HG02840 (cell line): Measurements from ENCODE around the gene CENPM.

Experiments used
- ATAC-seq: cut with Tn5 transposase; IDR thresholded peaks from one replicate; pipeline ENCODE4 v1.9.1; 2021; ENCODE audit warnings: mild to moderate bottlenecking, moderate library complexity, moderate number of reproducible peaks; ENCODE audit not compliant: unreplicated experiment, low FRiP score

CENPM gene

DNA sequence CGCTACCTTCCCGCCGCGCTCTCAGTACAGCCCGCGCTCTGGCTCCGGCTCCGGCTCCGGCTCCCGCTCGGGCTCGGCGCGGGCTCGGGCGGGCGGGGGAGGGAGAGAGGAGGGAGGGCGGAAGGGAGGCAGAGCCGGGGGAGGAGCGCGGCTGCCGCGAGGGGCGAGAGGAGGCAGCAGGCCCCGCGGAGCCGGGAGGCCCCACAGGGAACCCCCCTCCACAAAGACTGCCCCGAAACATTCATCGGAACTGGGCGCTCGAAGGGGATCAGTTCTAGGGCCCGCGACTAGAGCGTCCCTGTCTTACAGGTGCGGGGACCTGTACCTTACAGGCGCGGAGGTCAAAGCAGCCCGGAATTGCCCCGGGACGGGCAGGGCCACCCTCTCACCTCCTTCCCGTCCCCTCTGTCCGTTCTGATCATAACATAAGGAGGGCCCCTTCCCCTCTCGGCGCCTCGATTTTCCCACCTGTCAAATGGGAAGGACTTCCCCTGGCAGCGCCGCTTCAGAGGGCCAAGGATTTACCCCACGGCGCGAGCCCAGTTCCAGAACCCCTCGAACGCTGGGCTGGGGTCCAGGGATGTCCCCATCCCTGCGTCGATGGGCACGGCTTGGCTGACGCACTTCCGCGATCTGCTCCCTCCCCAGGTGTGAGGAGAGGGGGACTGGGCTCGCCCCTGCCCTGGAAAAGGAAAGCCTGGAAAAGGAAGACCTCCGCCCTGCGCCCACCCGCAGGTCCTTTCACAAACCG, 31.7 kb downstream of the CENPM start, which contains the start of gene SHISA8:
SHISA8 (minus strand) TSS at position 40 of the 751 bp plus-strand sequence. CDS start 407 bp downstream, outside the sequence.
- no peak for ATAC-seq

DNA sequence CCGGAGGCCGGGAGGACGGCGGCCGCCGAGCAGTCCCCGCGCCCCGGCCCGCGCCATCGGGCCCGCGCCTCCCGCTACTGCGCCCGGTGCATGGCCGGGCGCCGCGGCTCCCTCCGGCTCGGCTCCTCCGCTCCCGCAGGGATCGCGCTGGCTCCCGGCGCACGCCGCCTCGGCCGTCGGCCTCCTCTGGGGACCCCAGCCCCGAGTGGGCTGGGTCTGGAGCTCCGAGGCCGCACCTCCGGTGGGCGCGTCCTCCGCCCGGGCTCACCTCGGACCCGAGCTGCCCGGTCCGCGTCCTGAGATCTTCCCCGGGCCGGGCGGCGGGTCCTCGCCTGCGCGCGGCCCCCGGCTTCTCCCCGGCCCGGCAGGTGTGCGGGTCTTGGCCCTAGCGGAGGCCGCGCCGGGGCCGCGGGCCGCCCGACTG, 32.3 kb downstream of the CENPM start:
- no peak for ATAC-seq

DNA sequence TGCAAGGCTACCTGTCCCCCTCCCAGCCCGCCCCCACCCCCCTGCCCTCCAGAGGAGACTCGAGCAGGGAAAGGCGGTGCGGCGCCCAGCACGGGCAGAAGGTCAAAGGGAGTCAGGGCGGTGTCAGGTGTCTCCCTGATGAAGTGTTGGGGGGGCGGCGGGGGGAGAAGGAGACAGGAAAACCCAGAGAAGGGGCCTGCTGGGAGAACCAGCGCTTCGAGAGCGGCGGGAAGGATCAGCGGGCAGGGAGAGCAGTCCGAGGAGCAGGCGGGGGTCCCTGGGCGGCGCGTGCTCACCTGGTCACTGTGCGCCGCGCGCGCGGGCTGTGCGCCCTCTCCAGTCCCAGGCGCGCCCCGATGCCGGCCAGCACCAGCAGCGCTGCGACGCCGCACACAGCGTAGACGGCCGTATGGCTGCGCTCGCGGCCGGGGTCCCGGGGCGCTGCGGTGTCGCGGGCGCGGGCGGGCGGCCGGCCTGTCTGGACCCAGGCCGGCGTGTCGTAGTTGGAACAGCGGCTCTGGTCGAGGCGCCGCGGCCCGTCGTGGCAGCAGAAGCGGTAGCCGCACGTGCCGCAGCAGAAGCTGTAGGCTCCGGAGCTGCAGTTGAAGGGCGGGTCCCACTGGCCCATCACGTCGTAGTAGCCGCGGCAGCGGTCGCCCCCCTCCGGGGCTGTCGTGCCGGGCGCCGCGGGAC, 33.0 kb downstream of the CENPM start:
- ATAC-seq, result no peak

DNA sequence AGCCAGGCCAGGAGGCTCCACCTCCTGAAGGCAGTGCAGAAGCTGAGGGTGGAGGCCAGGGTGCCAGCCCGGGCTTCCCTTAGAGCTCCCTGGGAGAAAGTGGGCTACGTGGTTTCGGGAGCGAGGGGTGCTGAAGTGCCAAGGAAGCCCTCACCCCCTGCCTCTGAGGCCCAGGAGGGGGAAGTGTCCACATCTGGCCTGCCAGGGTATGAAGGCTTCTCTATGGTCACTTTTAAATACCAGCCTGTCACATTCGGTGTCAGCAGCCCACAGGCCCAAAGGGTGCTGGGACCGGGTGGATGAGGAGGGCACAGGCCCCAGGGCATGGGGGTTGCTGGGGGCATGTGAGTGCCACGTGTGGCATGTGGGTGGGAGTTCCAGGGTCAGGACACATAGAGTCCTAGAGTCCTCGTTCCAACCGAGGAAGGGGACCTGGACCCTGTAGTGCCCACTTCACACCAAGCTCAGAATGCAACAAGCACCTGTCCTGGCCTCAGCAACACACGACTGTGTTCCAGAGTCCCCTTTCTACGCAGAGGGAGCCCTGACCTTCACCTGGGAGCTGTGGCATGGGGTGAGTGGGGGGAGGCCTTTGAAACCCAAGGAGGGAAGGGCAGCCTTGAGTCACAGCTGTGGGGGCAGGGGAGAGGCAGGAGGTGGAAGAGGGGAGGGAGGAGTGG, 33.8 kb downstream of the CENPM start:
- no peak for ATAC-seq

DNA sequence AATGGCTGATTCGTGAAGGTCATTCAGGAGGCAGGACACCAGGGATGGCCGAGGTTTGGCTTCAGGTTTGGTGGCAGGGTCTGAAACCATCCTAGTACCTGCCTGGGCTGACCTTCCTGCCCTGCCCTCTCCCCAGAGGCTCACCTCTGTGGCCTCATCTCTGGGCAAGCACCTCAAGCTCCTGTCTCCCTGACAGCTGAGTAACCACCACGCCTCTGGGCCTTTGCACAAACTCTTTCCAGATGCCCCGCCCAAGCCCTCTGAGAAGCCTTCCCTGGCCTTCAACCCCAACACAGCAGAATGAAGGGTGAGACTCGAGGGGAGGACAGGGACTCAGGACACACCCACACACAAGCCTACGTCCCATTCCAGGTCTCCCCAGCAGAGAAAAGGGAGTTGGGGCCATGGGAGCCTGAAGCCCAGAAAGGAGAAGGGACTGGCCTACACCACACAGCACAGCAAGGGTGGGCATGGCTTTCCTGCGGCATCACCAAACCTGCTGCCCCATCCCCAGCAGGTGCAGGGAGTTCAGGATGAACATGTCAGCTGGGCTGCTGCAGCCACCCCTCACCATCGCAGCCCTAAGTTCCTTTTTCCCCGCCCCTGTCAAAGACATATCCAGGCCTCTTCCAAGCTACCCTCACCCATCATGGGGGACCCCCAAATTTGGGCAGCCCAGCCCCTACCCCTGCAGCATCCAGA, 34.5 kb downstream of the CENPM start:
- ATAC-seq, result no peak

DNA sequence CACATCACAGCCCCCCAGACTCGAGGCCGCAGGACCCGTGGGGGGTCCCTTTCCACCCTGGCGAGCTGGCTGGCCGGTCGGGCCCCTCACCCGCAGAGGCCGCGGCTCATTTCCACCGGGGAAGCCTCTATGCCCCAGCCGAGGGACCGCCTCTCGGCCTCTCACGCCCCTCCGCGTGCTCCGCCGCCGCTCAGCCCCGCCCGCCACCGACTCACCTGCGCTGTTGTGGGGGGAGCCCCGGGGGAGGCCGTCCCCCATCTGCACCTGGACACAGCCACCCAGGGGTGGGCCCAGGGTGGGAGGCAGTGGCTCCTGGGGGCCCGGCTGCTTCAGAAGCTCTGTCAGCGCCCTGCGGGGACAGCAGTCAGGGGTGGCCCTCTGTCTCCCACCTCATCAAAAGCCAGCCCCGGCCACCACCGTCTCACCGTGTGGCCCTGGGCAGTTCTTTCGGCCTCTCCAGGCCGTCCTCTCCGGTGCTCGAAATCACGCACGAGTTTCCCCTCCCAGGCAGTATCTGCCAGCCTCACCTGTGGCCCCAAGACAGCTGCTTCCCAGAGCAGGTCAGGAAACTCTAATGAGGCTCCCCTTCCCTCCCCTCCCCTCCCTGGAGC, 35.8 kb downstream of the CENPM start:
- ATAC-seq, result no peak

DNA sequence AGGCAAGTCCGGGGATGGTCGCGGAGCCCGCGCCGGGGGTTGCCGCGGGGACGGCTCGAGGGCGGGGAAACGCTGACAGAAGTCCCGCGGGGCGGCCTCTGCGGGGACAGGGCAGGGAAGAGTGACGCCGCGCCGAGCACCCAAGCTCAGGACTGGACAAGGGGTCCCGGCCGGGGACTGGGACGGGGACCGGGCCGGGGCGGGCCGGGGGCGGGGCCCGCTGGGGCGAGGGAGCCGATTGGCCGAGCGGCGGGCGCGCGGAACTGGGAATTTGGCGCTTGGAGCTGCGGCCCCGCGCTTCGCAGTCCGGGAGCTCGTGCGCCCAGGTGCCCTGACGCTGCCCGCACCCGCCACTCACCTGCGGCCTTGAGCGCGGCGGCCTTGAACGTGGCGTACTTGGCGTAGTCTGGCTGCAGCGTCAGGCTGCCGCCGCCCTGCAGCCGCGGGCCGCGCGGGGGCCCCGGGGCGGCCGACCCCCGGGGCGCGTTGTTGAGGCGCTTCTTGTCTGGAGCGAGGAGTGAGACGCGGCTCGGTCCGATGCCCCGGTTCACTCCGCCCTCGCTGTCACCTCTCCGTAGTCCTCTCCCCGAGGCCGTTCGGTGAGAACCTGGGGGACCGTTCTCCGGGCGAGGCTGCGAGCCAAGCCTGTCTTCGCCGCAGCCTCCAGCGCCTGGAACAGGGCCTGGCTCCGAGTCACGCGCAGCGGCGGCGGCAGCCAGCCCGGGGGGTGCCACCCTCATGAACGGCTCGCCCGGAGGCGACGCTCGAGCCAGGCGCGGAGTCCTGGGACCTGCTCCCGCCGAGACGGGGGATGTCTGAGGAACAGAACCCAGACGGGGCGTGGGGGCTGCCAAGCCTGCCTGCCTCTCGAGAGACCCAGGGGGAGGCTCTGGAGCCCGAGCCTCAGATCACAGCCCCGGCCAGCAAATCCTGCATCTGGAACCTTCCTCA, 36.6 kb downstream of the CENPM start:
- no peak for ATAC-seq

DNA sequence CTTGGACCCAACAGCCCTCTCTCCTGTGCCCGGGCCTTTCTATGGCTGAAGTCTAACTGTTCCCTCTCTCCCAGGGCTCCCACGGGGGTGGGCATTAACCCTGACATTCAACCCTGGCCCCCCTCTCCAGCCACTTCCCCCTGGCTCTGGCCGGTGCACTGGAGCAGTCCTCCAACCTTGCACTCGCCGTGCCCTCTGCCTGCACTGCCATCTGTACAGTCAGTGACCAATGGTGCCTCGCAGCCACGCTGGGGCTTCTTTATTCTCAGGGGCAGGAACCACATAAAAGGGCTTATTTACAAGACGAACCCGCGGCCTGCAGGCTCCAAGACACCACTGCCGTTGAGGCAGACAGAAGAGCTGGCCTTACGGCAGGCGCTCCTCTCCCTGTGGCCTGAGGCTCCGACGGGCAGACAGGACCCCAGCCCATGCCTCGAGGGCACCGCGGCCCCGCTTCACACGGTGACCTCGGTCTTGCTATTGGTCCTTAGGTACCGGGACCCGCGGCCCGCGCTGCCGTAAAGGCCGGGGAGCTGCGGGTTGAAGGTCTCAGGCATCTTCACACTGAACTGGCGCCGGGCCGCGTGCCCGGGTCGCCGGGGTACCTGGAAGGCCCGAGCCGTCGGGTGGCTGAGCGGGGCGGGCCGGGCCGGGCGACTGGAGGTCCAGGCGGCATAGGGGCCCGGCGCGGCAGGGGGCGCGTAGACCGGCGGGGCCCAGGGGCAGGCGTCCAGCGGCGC, 37.5 kb downstream of the CENPM start:
- no peak for ATAC-seq

DNA sequence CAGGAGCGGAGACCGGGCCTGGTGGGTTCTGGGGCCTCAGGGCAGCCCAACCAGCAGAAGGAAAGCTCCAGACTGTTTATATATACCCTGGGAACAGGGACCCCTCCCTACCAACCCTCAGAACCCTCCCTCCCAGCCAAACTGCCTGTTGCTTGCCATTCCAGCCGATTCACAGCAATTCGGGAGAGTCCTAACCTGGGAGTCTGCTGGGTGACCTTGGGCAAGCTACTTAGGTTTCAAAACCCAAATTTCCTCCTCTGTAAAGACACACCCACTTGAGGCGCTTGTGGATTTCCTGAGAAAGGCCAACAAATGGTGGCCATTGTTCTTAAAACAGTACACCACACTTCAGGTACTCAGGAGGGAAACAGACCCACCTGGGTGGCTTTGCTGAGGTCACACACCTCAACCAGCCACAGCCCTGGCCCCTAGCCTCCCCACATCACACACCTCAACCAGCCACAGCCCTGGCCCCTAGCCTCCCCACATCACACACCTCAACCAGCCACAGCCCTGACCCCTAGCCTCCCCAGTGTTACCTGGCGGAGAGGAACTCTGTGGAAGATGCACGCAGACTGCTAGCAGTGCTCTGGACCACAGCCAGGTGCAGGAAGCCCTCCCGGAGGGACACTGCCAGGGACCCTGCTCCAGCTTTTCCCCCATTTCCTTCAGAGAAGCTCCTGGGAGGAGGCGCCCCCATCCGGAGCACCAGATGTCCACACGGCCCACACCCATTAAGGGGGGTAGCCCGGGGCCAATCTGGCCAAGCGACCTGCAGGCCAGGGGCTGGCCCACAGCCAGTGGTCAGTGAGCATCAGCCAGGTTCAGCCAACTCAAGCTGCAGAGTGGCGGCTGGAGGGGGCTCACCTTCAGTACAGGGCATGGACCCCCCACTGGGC, 38.3 kb downstream of the CENPM start:
- no peak for ATAC-seq

DNA sequence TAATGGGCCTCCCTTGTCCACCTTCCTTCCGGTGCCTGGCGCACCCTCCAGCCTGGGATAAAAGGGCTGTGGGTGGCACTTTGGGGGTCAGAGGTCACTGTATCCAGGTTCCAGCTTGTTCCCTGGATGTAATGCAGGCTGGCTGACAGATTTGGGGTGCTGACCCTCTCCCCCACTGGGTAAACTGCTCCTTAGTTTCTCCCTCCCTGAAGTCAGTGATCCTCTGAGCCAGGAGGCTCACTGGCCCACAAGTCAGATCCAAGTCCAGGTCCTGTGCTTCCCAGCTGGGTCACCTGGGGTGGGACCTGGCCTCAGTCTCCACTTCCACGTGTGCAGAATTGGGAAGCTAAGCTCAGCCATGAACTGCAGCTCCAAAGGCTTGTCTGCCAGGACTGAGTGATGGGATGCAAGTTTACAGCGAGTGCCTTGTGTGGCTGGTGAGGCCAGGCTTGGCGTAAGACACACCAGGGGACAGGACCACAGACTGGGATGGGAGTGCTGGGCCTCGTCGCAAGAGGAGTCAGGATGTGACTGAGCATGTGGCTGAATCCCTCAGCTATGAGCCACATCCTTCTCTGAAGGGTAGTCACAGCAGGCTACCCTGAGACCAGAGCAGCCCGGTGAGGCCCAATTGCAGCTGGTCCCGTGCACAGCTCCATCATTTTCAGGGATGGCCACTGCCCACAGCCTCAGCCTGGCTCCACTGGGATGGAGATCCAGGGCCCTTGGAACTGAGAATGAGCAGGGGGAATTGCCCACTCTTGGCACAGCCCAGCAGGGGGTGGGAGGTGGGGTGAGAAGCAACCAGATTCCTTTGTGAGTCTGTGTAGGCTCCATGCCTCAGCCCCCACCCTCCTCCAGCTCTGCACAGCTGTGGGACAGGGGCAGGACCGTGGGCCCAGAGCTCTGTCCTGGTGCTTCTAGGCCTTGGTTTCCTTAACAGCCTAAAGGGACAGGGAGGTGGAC, 39.2 kb downstream of the CENPM start:
- ATAC-seq, result no peak

DNA sequence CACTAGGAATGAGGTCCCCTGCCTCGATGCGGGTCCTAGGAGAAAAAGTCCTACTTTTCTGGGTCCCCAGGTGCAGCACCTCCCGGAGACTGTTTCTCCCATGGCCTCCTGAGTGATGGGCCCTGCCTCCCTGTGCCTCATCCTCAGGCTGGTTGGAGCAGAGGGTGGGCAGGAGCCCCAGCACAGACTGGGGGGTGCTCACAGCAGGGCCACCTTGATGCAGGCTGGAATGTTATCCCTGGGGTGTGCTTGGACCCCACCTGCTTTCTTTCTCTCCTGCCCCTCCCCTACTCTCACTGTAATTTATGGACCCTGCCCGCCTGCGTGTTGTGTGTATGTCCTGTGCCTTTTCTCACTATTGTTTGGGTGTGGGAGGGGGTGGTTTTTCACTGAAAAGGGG, 40.1 kb downstream of the CENPM start:
- ATAC-seq, result no peak

DNA sequence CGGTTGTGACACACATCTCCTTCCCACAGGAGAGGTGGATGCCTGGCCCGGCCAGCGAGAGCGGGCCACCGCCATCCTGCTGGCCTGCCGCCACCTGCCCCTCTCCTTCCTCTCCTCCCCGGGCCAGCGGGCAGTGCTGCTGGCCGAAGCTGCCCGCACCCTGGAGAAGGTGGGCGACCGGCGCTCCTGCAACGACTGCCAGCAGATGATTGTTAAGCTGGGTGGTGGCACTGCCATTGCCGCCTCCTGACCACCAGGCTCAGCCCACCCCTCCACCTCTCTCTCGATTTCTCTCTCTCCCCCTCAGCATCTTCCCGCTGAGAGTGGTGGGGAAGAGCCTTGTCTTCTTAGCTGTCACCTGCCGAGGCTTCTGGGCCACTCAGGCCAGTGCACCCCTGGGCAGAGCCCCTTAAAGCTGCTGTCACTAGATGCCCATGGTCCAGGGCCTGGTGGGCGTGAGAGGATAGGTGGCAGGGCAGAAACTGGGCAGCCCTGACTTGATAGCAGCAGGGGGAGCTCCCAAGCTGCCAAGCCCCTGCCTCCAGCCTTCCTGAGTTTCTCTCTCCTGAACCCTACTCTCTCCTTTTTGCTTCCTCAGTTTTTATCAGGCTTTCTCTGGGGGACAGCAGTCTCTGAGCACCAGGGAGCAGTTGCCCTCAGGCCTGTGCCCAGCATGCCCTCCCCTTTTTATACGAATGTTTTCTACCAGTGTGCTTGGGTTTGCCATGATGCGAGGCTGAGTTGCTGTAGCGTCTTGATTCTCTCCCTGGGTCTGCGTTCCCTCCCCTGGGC, 41.3 kb downstream of the CENPM start:
- no peak for ATAC-seq

DNA sequence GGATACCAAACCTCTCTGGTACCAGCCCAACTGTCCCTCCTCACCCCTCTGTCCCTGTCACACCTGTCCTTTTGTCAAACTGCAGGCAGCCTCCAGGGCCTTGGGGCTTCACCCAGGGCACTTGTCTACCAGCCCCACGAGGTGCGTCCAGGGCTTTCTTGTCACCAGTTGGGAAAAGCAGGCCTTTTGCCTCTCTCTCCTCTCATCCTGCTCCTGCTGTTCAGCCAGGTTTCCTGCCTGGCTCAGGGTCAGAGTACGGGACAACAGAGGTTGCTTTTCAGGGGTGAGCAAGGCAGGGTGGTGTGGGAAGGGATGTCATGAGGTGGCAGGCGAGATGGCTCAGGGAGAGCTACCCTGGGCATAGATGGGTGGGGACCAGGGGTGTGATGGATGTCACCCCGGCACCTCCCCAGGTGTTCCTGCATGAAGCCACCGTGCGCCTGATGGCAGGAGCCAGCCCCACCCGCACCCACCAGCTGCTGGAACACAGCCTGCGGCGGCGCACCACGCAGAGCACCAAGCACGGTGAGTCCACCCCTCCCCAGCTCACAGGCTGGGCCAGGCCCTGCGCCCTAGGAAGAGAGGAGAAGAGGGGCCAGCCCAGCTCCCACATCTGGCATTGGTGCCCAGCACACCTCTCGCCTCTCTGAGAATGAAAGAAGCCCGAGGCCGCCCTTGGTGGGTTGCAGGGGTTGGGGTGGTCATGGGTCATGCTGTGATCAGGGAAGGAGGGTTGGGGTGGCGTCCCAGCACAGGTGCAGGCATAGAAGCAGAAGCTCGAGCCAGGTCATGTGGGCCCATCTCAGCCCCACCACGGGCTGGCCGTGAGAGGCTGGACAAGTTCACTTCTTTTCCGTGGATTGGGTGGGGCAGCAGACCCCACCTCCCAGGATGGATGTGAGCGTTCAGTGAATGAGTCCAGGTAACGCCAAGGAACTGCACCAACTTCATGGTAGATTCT, 42.2 kb downstream of the CENPM start:
- ATAC-seq, result no peak

DNA sequence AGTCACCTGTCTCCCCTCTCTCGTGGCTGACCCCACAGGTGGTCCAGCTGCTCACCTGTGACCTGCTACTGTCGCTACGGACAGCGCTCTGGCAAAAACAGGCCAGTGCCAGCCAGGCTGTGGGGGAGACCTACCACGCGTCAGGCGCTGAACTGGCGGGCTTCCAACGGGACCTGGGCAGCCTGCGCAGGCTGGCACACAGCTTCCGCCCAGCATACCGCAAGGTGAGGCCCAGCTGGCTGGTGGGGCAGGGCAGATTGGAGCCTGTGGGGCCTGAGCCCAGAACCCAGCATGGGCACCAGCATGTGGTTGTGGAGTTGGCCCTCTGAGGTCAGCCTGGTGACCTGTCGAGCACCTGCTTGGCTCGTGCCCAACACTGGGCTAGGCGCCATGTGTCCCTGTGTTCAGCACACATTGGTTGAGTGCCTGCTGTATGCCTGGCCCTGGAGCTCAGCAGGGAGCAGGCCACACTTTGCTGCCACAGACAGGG, 44.0 kb downstream of the CENPM start:
- no peak for ATAC-seq
